IMR-90 (cell line): ENCODE data around the gene ARAP1. TPM values are rescaled to one million over a fixed set of nuclear protein-coding genes. Genes with fewer than 3 reads are reported as not detected.

ENCODE experiments used
- ATAC-seq: fragments of 200-7000 bp; cut with Tn5 transposase; 2 replicates; pipeline ENCODE4 v1.9.1; 2020; ENCODE audit warnings: low read depth, mild to moderate bottlenecking, moderate library complexity
- BruUV-seq: library from RNA; stranded (reverse); fragments of 400-500 nt; replicated peaks from 2 replicates; lab custom pipeline; 2021; lab: Mats Ljungman, UMichigan
- CTCF ChIA-PET: fragments of 300-600 bp; formaldehyde crosslinking; extraction: SDS; loops from one replicate; lab custom pipeline; 2021; ENCODE audit warnings: antibody characterized with exemption; lab: Yijun Ruan, JAX
- POLR2A ChIA-PET: fragments of 300-600 bp; sonication (Branson Sonifier 250); formaldehyde crosslinking; loops from one replicate; lab custom pipeline; 2022; ENCODE audit warnings: antibody characterized with exemption; ENCODE audit not compliant: unreplicated experiment; lab: Charles Lee
- DNase-seq: peaks from one replicate; pipeline ENCODE4 v3.0.0; 2013
- H2AFZ ChIP-seq: replicated peaks from 2 replicates; pipeline ENCODE3; 2013; ENCODE audit warnings: low read length, mild to moderate bottlenecking; ENCODE audit not compliant: poor library complexity
- H2AK5ac ChIP-seq: 2 replicates; pipeline ENCODE4 v1.6.1; 2013; ENCODE audit warnings: low read depth, low read length, inconsistent platforms
- H2AK9ac ChIP-seq: replicated peaks from 2 replicates; pipeline ENCODE3; 2013; ENCODE audit warnings: mild to moderate bottlenecking, low read depth, low read length, moderate library complexity; ENCODE audit not compliant: poor library complexity
- H2BK120ac ChIP-seq: 2 replicates; pipeline ENCODE4 v1.6.1; 2013; ENCODE audit warnings: low read depth, low read length, inconsistent platforms
- H2BK15ac ChIP-seq: 3 replicates; pipeline ENCODE4 v1.6.1; 2013; ENCODE audit warnings: low read depth, low read length, inconsistent platforms
- H2BK20ac ChIP-seq: 2 replicates; pipeline ENCODE4 v1.6.1; 2013; ENCODE audit warnings: low read depth, mild to moderate bottlenecking, inconsistent platforms, low read length, moderate library complexity
- H2BK5ac ChIP-seq: 2 replicates; pipeline ENCODE4 v1.6.1; 2013; ENCODE audit warnings: mild to moderate bottlenecking, low read depth, low read length, inconsistent platforms; ENCODE audit not compliant: poor library complexity, severe bottlenecking
- H3K14ac ChIP-seq: replicated peaks from 2 replicates; pipeline ENCODE4 v1.6.1; 2013; ENCODE audit warnings: low read depth, low read length, inconsistent platforms
- H3K18ac ChIP-seq: 2 replicates; pipeline ENCODE4 v1.6.1; 2013; ENCODE audit warnings: low read depth, low read length, control low read depth
- H3K23ac ChIP-seq: 2 replicates; pipeline ENCODE4 v1.6.1; 2013; ENCODE audit warnings: low read depth, low read length, inconsistent platforms
- H3K27ac ChIP-seq: 2 replicates; pipeline ENCODE4 v1.5.1; 2013; ENCODE audit warnings: mild to moderate bottlenecking, control low read depth, low read length; ENCODE audit not compliant: insufficient read depth
- H3K27me3 ChIP-seq: 2 replicates; pipeline ENCODE4 v1.6.1; 2013; ENCODE audit warnings: low read length; ENCODE audit not compliant: control insufficient read depth, insufficient read depth
- H3K36me3 ChIP-seq: 2 replicates; pipeline ENCODE4 v1.6.1; 2013; ENCODE audit warnings: low read length, mixed read lengths; ENCODE audit not compliant: control insufficient read depth, insufficient read depth
- H3K4ac ChIP-seq: 2 replicates; pipeline ENCODE4 v1.6.1; 2013; ENCODE audit warnings: low read depth, low read length, inconsistent platforms
- H3K4me1 ChIP-seq: 2 replicates; pipeline ENCODE4 v1.6.1; 2013; ENCODE audit warnings: low read length, mixed read lengths; ENCODE audit not compliant: control insufficient read depth, insufficient read depth
- H3K4me2 ChIP-seq: 2 replicates; pipeline ENCODE4 v1.6.1; 2013; ENCODE audit warnings: low read depth, mild to moderate bottlenecking, control low read depth, low read length, moderate library complexity
- H3K4me3 ChIP-seq: 2 replicates; pipeline ENCODE4 v1.5.1; 2013; ENCODE audit warnings: low read depth, mild to moderate bottlenecking, control low read depth, low read length, moderate library complexity; ENCODE audit not compliant: insufficient read depth
- H3K56ac ChIP-seq: 2 replicates; pipeline ENCODE4 v1.6.1; 2013; ENCODE audit warnings: low read length, inconsistent platforms; ENCODE audit not compliant: insufficient read depth; ENCODE audit errors: extremely low read depth
- H3K79me1 ChIP-seq, 2 experiments: 2 replicates each; pipeline ENCODE4 v1.6.1; 2013; ENCODE audit warnings: low read length in 2 of 2, inconsistent platforms in 1 of 2, low read depth in 1 of 2
- H3K9ac ChIP-seq: 2 replicates; pipeline ENCODE4 v1.6.1; 2013; ENCODE audit warnings: low read depth, low read length, control low read depth
- H3K9me1 ChIP-seq: 2 replicates; pipeline ENCODE4 v1.6.1; 2013; ENCODE audit warnings: low read length, inconsistent platforms; ENCODE audit not compliant: insufficient read depth
- H3K9me3 ChIP-seq: 2 replicates; pipeline ENCODE4 v1.6.1; 2013; ENCODE audit warnings: low read length; ENCODE audit not compliant: control insufficient read depth, insufficient read depth
- H4K20me1 ChIP-seq: 2 replicates; pipeline ENCODE4 v1.6.1; 2013; ENCODE audit warnings: low read length, inconsistent platforms; ENCODE audit not compliant: insufficient read depth
- H4K5ac ChIP-seq: 2 replicates; pipeline ENCODE4 v1.6.1; 2013; ENCODE audit warnings: mild to moderate bottlenecking, low read depth, low read length, control low read depth
- H4K8ac ChIP-seq, 2 experiments: 2 replicates each; pipeline ENCODE4 v1.6.1; 2013; ENCODE audit warnings: low read depth in 2 of 2, low read length in 2 of 2, control low read depth in 1 of 2, inconsistent platforms in 1 of 2
- H4K91ac ChIP-seq: 2 replicates; pipeline ENCODE4 v1.6.1; 2013; ENCODE audit warnings: low read depth, low read length, inconsistent platforms; ENCODE audit not compliant: insufficient read depth
- MAZ ChIP-seq: IDR thresholded peaks from 2 replicates; pipeline ENCODE4 v1.6.1; 2012; ENCODE audit warnings: low read depth, mild to moderate bottlenecking, low read length, improper control_type of control experiment, moderate library complexity, borderline replicate concordance
- MXI1 ChIP-seq: IDR thresholded peaks from 2 replicates; pipeline ENCODE4 v1.6.1; 2012; ENCODE audit warnings: low read depth, mild to moderate bottlenecking, low read length, moderate library complexity, borderline replicate concordance
- SMC3 ChIP-seq: fragments of 150-350 bp; IDR thresholded peaks from 2 replicates; pipeline ENCODE4 v1.6.1; 2016; ENCODE audit warnings: low read depth, mild to moderate bottlenecking, antibody characterized with exemption, low read length, moderate library complexity
- USF2 ChIP-seq: fragments of 150-350 bp; IDR thresholded peaks from 2 replicates; pipeline ENCODE4 v1.6.1; 2017; ENCODE audit warnings: mild to moderate bottlenecking, antibody characterized with exemption, low read length, low read depth
- WGBS, 2 experiments: methylation state at CpG; one replicate each; pipeline versions ENCODE4 v1.1.5 to v1.1.7; 2013; ENCODE audit warnings: missing lambda C conversion rate in 2 of 2; ENCODE audit not compliant: insufficient read length in 1 of 2; ENCODE audit errors: extremely low coverage in 2 of 2; 5-methylcytosine and 5-hydroxymethylcytosine counted together
- dilution Hi-C: fragments of 300-500 bp; cut with HindIII; formaldehyde crosslinking; loops from one replicate; pipeline ENCODE4 v1.14.3; 2018; ENCODE audit warnings: low sequenced_read_pairs; ENCODE audit not compliant: unreplicated experiment
- in situ Hi-C: fragments of 300-500 bp; cut with MboI; formaldehyde crosslinking; loops from 3 replicates; pipeline ENCODE4 v1.14.3; 2019; ENCODE audit warnings: low sequenced_read_pairs, inconsistent platforms, mixed read lengths
- intact Hi-C: fragments of 100-400 bp; cut with micrococcal nuclease; formaldehyde crosslinking; loops from 2 replicates; pipeline ENCODE4 v1.10.0; 2022
- polyA plus RNA-seq, 3 experiments: library from polyadenylated mRNA; depleted of rRNA; stranded (reverse); fragments of >200 nt; gene quantifications; 2 replicates each; pipeline ENCODE4 v1.2.3, GENCODE V29; 2012; ENCODE audit warnings: low replicate concordance in 1 of 3
- total RNA-seq: library from RNA; depleted of rRNA; stranded (reverse); fragments of >200 nt; gene quantifications from 2 replicates; pipeline ENCODE4 v1.2.3, GENCODE V29; 2012

Gene ARAP1
- total and polyA plus RNA-seq, 2 of the 4 experiments (the other 2 are of a cell fraction) = 37.6 to 63.1 TPM

GRCh38 chr11:72762641-72763304 is 10.6 kb upstream of the ARAP1 start:
- Histone ChIP-seq H2AK9ac (no peak overlapping the region), H3K9me3 (peaks cover 5% of the 10 kb centered on the region; the same call in 1 of the 2 replicates), H2BK15ac (no peak overlapping the region), H3K9ac (no peak overlapping the region), H3K4ac (no peak overlapping the region), H2AFZ (no peak overlapping the region), H3K36me3 (no peaks in the 10 kb centered on the region), H2BK20ac (no peak overlapping the region), H3K4me2 (no peak overlapping the region), H3K14ac (0 out of 2 replicates have a peak overlapping the region, but pooled peaks have one; percentile 13), H4K8ac (no peak overlapping the region), H3K4me3 (no peak overlapping the region), H3K18ac (no peak overlapping the region), H3K27ac (no peak overlapping the region), H4K20me1 (no peaks in the 10 kb centered on the region), H3K79me1 (peaks cover 0 to 12% of the 10 kb centered on the region in 2 experiments; a peak in 1 of 4 replicates), H4K91ac (no peak overlapping the region), H3K56ac (no peak overlapping the region), H3K4me1 (peaks cover 13% of the 10 kb centered on the region), H2BK5ac (no peak overlapping the region), H3K23ac (peak overlapping the region; percentile 9; the same call in 1 of the 2 replicates), H3K9me1 (peaks cover 16% of the 10 kb centered on the region), H4K5ac (no peak overlapping the region), H3K27me3 (no peaks in the 10 kb centered on the region), H2AK5ac (no peak overlapping the region), H2BK120ac (no peak overlapping the region)
- in situ Hi-C loops (no loop called here), intact Hi-C loops (no loop called here), dilution Hi-C loops (no loop called here)
- no TSS peak for BruUV-seq
- no peak for DNase-seq
- 66% methylated on average over 3 of the region's 5 CpGs; no CpG with 5 or more reads in 1 of the 2 experiments for WGBS, 2 experiments
- no peak for TF ChIP-seq MXI1
- no peak for TF ChIP-seq USF2
- no peak for TF ChIP-seq MAZ
- TF ChIP-seq SMC3 = no peak
- ChIA-PET POLR2A (no interaction called here), CTCF (no interaction called here)
- ATAC-seq = no peak
